GM23338 (cell line): ENCODE measurements around the gene HGD. TPM values are rescaled to one million over a fixed set of nuclear protein-coding genes. Genes with fewer than 3 reads are reported as not detected.

Experiments
- ATAC-seq: fragments of 200-7000 bp; cut with Tn5 transposase; 3 replicates; pipeline ENCODE4 v1.9.1; 2020
- DNase-seq: peaks from one replicate; pipeline ENCODE4 v3.0.0-alpha.2; 2015; ENCODE audit warnings: low spot score
- H2AFZ ChIP-seq: fragments of 200-600 bp; sonication (generic); 2 replicates; pipeline ENCODE4 v1.8.0; 2016; ENCODE audit warnings: antibody characterized with exemption, mild to moderate bottlenecking, moderate library complexity
- H3F3A ChIP-seq: fragments of 200-600 bp; sonication (generic); replicated peaks from 2 replicates; pipeline ENCODE4 v1.8.0; 2017; ENCODE audit warnings: antibody characterized with exemption, mixed run types, low read depth
- H3K27ac ChIP-seq: fragments of 200-600 bp; sonication (generic); 2 replicates; pipeline ENCODE4 v1.6.1; 2016; ENCODE audit warnings: low read depth
- H3K27me3 ChIP-seq: fragments of 200-600 bp; sonication (generic); 2 replicates; pipeline ENCODE4 v1.8.0; 2016; ENCODE audit warnings: mild to moderate bottlenecking, mixed run types, moderate library complexity; ENCODE audit not compliant: insufficient read depth
- H3K36me3 ChIP-seq: fragments of 200-600 bp; sonication (generic); 2 replicates; pipeline ENCODE4 v1.8.0; 2016; ENCODE audit warnings: mild to moderate bottlenecking; ENCODE audit not compliant: insufficient read depth
- H3K4me1 ChIP-seq: fragments of 200-600 bp; sonication (generic); 2 replicates; pipeline ENCODE4 v1.8.0; 2016; ENCODE audit warnings: mild to moderate bottlenecking, moderate library complexity; ENCODE audit not compliant: insufficient read depth
- H3K4me2 ChIP-seq: fragments of 200-600 bp; sonication (generic); 2 replicates; pipeline ENCODE4 v1.7.1; 2017; ENCODE audit warnings: mixed run types
- H3K4me3 ChIP-seq: fragments of 200-600 bp; sonication (generic); 2 replicates; pipeline ENCODE4 v1.6.1; 2016; ENCODE audit warnings: mixed run types
- H3K79me2 ChIP-seq: fragments of 200-600 bp; sonication (generic); replicated peaks from 2 replicates; pipeline ENCODE4 v1.8.0; 2017; ENCODE audit warnings: mild to moderate bottlenecking; ENCODE audit not compliant: insufficient read depth
- H3K9me2 ChIP-seq: fragments of 200-600 bp; sonication (generic); 2 replicates; pipeline ENCODE4 v1.8.0; 2017; ENCODE audit not compliant: insufficient read depth
- H4K20me1 ChIP-seq: fragments of 200-600 bp; sonication (generic); replicated peaks from 2 replicates; pipeline ENCODE4 v1.8.0; 2017; ENCODE audit warnings: mild to moderate bottlenecking; ENCODE audit not compliant: insufficient read depth
- H3K27ac Mint-ChIP-seq: 2 replicates; pipeline ENCODE4 v1.8.0; 2020; ENCODE audit warnings: inconsistent platforms, mild to moderate bottlenecking, moderate library complexity, mixed read lengths
- H3K27me3 Mint-ChIP-seq: 3 replicates; pipeline ENCODE4 v1.8.0; 2022; ENCODE audit warnings: low read depth, mild to moderate bottlenecking, moderate library complexity, mixed read lengths, inconsistent platforms; ENCODE audit not compliant: insufficient read depth, poor library complexity
- H3K36me3 Mint-ChIP-seq: 3 replicates; pipeline ENCODE4 v1.8.0; 2021; ENCODE audit warnings: low read depth, mild to moderate bottlenecking, inconsistent platforms, moderate library complexity, mixed read lengths
- H3K4me1 Mint-ChIP-seq: 3 replicates; pipeline ENCODE4 v1.8.0; 2020; ENCODE audit warnings: mild to moderate bottlenecking, inconsistent platforms, mixed read lengths
- H3K4me3 Mint-ChIP-seq: 3 replicates; pipeline ENCODE4 v1.8.0; 2021; ENCODE audit warnings: moderate library complexity, mild to moderate bottlenecking, inconsistent platforms, mixed read lengths
- H3K9me3 Mint-ChIP-seq: 3 replicates; pipeline ENCODE4 v1.8.0; 2020; ENCODE audit warnings: moderate library complexity, mild to moderate bottlenecking, inconsistent platforms, mixed read lengths
- CREB1 ChIP-seq: fragments of 250-450 bp; sonication (Bioruptor Pico); IDR thresholded peaks from 2 replicates; pipeline ENCODE4 v1.5.0; 2020; ENCODE audit warnings: low read depth, mild to moderate bottlenecking, moderate library complexity
- EZH2phosphoT487 ChIP-seq: fragments of 200-600 bp; sonication (generic); IDR thresholded peaks from one replicate; pipeline ENCODE4 v1.8.1; 2018; ENCODE audit warnings: antibody characterized with exemption; ENCODE audit not compliant: unreplicated experiment
- JUNB ChIP-seq: IDR thresholded peaks from one replicate; pipeline ENCODE4 v1.6.1; 2016; ENCODE audit warnings: antibody characterized with exemption; ENCODE audit not compliant: unreplicated experiment
- NANOG ChIP-seq: IDR thresholded peaks from 2 replicates; pipeline ENCODE4 v1.6.1; 2016; ENCODE audit warnings: antibody characterized with exemption, borderline replicate concordance
- ZNF114 ChIP-seq: fragments of 250-450 bp; sonication (Bioruptor Pico); IDR thresholded peaks from 2 replicates; pipeline ENCODE4 v1.5.0; 2020; ENCODE audit warnings: mild to moderate bottlenecking, moderate library complexity
- ZNF331 ChIP-seq: fragments of 250-450 bp; sonication (Bioruptor Pico); IDR thresholded peaks from 2 replicates; pipeline ENCODE4 v1.5.0; 2020; ENCODE audit warnings: low read depth, mild to moderate bottlenecking, moderate library complexity
- polyA plus RNA-seq: library from polyadenylated mRNA; unstranded; fragments of >200 nt; fragmentation: Nextera tagmentation; extraction: Ambion mirVana; gene quantifications from 2 replicates; pipeline ENCODE4 v1.2.1, GENCODE V29; 2016
- total RNA-seq: library from RNA; depleted of rRNA; stranded (reverse); fragments of >200 nt; shearing (Covaris generic); gene quantifications from 2 replicates; pipeline ENCODE4 v1.2.3, GENCODE V29; 2014
- TF ChIP-seq, protein P1 (sequence below), 2 experiments: fragments of 200-600 bp in 1 of 2; sonication (generic) in 1 of 2; conservative IDR thresholded peaks; 2 replicates each; pipeline versions ENCODE4 v1.5.1 to v1.6.1; 2016 to 2017; ENCODE audit warnings: antibody characterized with exemption in 2 of 2, low read depth in 2 of 2, mild to moderate bottlenecking in 2 of 2, moderate library complexity in 1 of 2
- TF ChIP-seq, protein P2 (sequence below): IDR thresholded peaks from 2 replicates; pipeline ENCODE4 v1.6.1; 2016; ENCODE audit warnings: antibody characterized with exemption
- TF ChIP-seq, protein P3 (sequence below): IDR thresholded peaks from one replicate; pipeline ENCODE4 v1.6.1; 2018; ENCODE audit warnings: antibody characterized with exemption; ENCODE audit not compliant: unreplicated experiment

HGD gene
- total and polyA plus RNA-seq, 2 experiments from 2014 or later: not detected

DNA sequence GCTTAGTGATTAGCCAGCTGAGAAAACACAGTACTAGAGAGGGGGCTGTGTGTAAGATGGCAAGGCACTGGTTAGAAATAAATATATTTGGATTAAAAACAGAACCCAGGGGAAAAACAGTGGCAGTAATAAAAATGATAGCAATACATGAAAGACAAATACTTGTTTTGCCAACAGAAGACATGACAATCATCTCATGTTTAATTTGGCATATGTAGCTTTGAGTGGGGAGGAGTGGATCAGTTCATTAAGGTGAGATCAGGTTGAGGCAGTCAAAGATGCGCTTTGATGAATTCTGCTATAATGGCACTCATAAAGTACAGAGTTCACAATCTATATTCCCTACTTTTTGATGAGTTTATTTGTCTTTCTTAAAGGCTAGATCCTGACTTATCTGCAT is 3.4 kb upstream of the HGD start:
- no peak overlapping the region for H3K27ac Mint-ChIP-seq
- no peak for ATAC-seq
- H3K79me2 ChIP-seq: no peaks in the 10 kb centered on the region
- peaks cover 6% of the 10 kb centered on the region for H3K27me3 Mint-ChIP-seq
- 0 out of 2 replicates have a peak, but pooled peaks cover 9% of the 10 kb centered on the region for H3K9me2 ChIP-seq
- H3K27me3 ChIP-seq: no peaks in the 10 kb centered on the region
- H2AFZ ChIP-seq: no peak overlapping the region
- H3K36me3 Mint-ChIP-seq: peaks cover 6% of the 10 kb centered on the region; the same call in 2 of the 3 replicates
- peaks cover 25% of the 10 kb centered on the region for H3K4me1 ChIP-seq
- no peak for DNase-seq
- no peak overlapping the region for H3K4me2 ChIP-seq
- H3K9me3 Mint-ChIP-seq: no peaks in the 10 kb centered on the region
- TF ChIP-seq, protein P1, sequence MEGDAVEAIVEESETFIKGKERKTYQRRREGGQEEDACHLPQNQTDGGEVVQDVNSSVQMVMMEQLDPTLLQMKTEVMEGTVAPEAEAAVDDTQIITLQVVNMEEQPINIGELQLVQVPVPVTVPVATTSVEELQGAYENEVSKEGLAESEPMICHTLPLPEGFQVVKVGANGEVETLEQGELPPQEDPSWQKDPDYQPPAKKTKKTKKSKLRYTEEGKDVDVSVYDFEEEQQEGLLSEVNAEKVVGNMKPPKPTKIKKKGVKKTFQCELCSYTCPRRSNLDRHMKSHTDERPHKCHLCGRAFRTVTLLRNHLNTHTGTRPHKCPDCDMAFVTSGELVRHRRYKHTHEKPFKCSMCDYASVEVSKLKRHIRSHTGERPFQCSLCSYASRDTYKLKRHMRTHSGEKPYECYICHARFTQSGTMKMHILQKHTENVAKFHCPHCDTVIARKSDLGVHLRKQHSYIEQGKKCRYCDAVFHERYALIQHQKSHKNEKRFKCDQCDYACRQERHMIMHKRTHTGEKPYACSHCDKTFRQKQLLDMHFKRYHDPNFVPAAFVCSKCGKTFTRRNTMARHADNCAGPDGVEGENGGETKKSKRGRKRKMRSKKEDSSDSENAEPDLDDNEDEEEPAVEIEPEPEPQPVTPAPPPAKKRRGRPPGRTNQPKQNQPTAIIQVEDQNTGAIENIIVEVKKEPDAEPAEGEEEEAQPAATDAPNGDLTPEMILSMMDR (conservative IDR thresholded peaks at IDR 0.05; ENCODE audit: low read depth in 2 of 2): no peak
- TF ChIP-seq ZNF331 (CRISPR knock-in tag) (no peak), EZH2phosphoT487 (no peak)
- H3K27ac ChIP-seq: no peak overlapping the region
- H3K4me3 ChIP-seq: no peak overlapping the region
- no peaks in the 10 kb centered on the region for H4K20me1 ChIP-seq
- no peak overlapping the region for H3K4me3 Mint-ChIP-seq
- H3K4me1 Mint-ChIP-seq: peaks cover 44% of the 10 kb centered on the region
- no peaks in the 10 kb centered on the region for H3F3A ChIP-seq
- H3K36me3 ChIP-seq: no peaks in the 10 kb centered on the region

DNA sequence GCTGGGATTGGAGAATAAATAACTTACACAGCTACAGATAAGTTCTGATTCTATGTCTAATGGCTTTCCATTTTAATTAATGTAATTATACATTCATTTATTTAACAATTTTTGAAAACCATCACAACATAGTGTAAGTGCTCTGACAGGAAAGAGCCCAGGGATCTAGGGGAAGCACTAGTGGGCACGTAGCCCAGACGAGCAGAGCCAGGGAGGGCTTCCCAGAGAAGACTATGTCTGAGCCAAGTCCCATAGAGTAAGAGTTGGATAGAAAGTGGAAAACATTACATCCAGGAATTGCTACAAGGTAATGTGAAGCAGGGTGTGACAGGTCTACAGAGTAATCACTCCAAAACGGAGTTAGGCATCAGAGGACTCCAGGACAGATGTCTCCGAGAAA is 2.9 kb upstream of the HGD start:
- no peaks in the 10 kb centered on the region for H3K36me3 ChIP-seq
- H3K79me2 ChIP-seq: no peaks in the 10 kb centered on the region
- no peaks in the 10 kb centered on the region; the same call in 2 of the 3 replicates for H3K9me3 Mint-ChIP-seq
- 0 out of 2 replicates have a peak, but pooled peaks cover 9% of the 10 kb centered on the region for H3K9me2 ChIP-seq
- peaks cover 30% of the 10 kb centered on the region for H3K4me1 ChIP-seq
- H3K4me3 ChIP-seq: no peak overlapping the region
- no peak overlapping the region for H3K27ac ChIP-seq
- no peaks in the 10 kb centered on the region for H4K20me1 ChIP-seq
- H3K4me1 Mint-ChIP-seq: peaks cover 45% of the 10 kb centered on the region
- H3K27me3 Mint-ChIP-seq: peaks cover 6% of the 10 kb centered on the region
- H3K27ac Mint-ChIP-seq: no peak overlapping the region
- TF ChIP-seq, protein P2, sequence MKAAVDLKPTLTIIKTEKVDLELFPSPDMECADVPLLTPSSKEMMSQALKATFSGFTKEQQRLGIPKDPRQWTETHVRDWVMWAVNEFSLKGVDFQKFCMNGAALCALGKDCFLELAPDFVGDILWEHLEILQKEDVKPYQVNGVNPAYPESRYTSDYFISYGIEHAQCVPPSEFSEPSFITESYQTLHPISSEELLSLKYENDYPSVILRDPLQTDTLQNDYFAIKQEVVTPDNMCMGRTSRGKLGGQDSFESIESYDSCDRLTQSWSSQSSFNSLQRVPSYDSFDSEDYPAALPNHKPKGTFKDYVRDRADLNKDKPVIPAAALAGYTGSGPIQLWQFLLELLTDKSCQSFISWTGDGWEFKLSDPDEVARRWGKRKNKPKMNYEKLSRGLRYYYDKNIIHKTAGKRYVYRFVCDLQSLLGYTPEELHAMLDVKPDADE: no peak
- no peak for TF ChIP-seq ZNF114 (CRISPR knock-in tag)
- TF ChIP-seq EZH2phosphoT487: no peak
- TF ChIP-seq, protein P3, sequence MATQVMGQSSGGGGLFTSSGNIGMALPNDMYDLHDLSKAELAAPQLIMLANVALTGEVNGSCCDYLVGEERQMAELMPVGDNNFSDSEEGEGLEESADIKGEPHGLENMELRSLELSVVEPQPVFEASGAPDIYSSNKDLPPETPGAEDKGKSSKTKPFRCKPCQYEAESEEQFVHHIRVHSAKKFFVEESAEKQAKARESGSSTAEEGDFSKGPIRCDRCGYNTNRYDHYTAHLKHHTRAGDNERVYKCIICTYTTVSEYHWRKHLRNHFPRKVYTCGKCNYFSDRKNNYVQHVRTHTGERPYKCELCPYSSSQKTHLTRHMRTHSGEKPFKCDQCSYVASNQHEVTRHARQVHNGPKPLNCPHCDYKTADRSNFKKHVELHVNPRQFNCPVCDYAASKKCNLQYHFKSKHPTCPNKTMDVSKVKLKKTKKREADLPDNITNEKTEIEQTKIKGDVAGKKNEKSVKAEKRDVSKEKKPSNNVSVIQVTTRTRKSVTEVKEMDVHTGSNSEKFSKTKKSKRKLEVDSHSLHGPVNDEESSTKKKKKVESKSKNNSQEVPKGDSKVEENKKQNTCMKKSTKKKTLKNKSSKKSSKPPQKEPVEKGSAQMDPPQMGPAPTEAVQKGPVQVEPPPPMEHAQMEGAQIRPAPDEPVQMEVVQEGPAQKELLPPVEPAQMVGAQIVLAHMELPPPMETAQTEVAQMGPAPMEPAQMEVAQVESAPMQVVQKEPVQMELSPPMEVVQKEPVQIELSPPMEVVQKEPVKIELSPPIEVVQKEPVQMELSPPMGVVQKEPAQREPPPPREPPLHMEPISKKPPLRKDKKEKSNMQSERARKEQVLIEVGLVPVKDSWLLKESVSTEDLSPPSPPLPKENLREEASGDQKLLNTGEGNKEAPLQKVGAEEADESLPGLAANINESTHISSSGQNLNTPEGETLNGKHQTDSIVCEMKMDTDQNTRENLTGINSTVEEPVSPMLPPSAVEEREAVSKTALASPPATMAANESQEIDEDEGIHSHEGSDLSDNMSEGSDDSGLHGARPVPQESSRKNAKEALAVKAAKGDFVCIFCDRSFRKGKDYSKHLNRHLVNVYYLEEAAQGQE: no peak
- no peak for TF ChIP-seq CREB1 (CRISPR knock-in tag)
- TF ChIP-seq JUNB: no peak
- TF ChIP-seq ZNF331 (CRISPR knock-in tag): no peak
- TF ChIP-seq NANOG: no peak
- H3K27me3 ChIP-seq: no peaks in the 10 kb centered on the region
- no peak for DNase-seq
- H3K36me3 Mint-ChIP-seq: peaks cover 7% of the 10 kb centered on the region
- no peak overlapping the region for H3K4me3 Mint-ChIP-seq
- H3K4me2 ChIP-seq: no peak overlapping the region
- ATAC-seq: no peak
- no peaks in the 10 kb centered on the region for H3F3A ChIP-seq
- no peak overlapping the region for H2AFZ ChIP-seq
